Liver (tissue), 2 donors: ENCODE measurements around the gene GRIK2.

Experiments
- CTCF ChIP-seq: fragments of 150-350 bp; IDR thresholded peaks from 2 replicates; pipeline ENCODE4 v1.5.1; 2017; ENCODE audit warnings: improper control_type of control experiment, low read depth, low read length; ENCODE audit not compliant: missing input control
- YY1 ChIP-seq: IDR thresholded peaks from 2 replicates; pipeline ENCODE4 v1.6.1; 2016; ENCODE audit warnings: antibody characterized with exemption, mild to moderate bottlenecking
- donor health status: healthy.

GRCh38 chr6:101931766-101932165, 538.3 kb downstream of the GRIK2 start:
- TF ChIP-seq YY1 (no peak), CTCF (no peak)
